NB4 (cell line): ENCODE measurements around the gene LRBA.

Experiments
- CTCF ChIP-seq: IDR thresholded peaks from one replicate; pipeline ENCODE4 v1.5.1; 2012; ENCODE audit warnings: low read depth, low read length
- POLR2A ChIP-seq: IDR thresholded peaks from 2 replicates; pipeline ENCODE4 v1.6.1; 2011; ENCODE audit warnings: mild to moderate bottlenecking; ENCODE audit not compliant: insufficient read length; ENCODE audit errors: extremely low read depth

- TF ChIP-seq CTCF (no peak), POLR2A (no peak)
These were observed 599.9 kb downstream of the LRBA start for GRCh38 chr4:150415213-150415612.
